ENCODE data around the gene ATM. TPM values are rescaled to one million over a fixed set of nuclear protein-coding genes. Genes with fewer than 3 reads are reported as not detected.
A peak's percentile ranks its signal among the peaks of the same experiment; 100 is the strongest.
"Not testable (repeated sequence)": the region's sequence is repeated elsewhere in the genome, so short reads cannot be mapped to it uniquely, and the experiment has no call there.

The ATM gene
- total RNA-seq, 2 donors from 2014 or later, result 36.4 to 81.3 TPM

- peak overlapping the region; percentile 95 to 96 for H3K27ac Mint-ChIP-seq
- no peak for DNase-seq (ENCODE audit: low spot score in 2 of 2)
- ATAC-seq, result peak; percentile 40 to 48
- H3K9me3 Mint-ChIP-seq, result no peaks in the 10 kb centered on the region
- H3K36me3 Mint-ChIP-seq, result peaks cover 15 to 17% of the 10 kb centered on the region in 2 donors
These were observed 14.2 kb downstream of the ATM start for GRCh38 chr11:108237058-108237481.

- no peak for DNase-seq (ENCODE audit: low spot score in 2 of 2)
- no peaks in the 10 kb centered on the region for H3K9me3 Mint-ChIP-seq
- H3K27ac Mint-ChIP-seq, result peak overlapping the region in 1 of 2 donors; percentile 81
- peaks cover 12 to 14% of the 10 kb centered on the region in 2 donors for H3K36me3 Mint-ChIP-seq
- no peak for ATAC-seq
These were observed 16.2 kb downstream of the ATM start for GRCh38 chr11:108239076-108239475.

- Mint-ChIP-seq H3K27ac (peak overlapping the region; percentile 82 to 85), H3K9me3 (no peaks in the 10 kb centered on the region), H3K36me3 (peaks cover 10 to 14% of the 10 kb centered on the region in 2 donors)
- DNase-seq (ENCODE audit: low spot score in 2 of 2) (no peak), ATAC-seq (peak; percentile 72 to 82)
These were observed 18.6 kb downstream of the ATM start for GRCh38 chr11:108241330-108242037.

GRCh38 chr11:108242422-108242821 lies 19.6 kb downstream of the ATM start:
- H3K27ac Mint-ChIP-seq, result peak overlapping the region; percentile 82 to 85
- peaks cover 10 to 14% of the 10 kb centered on the region in 2 donors for H3K36me3 Mint-ChIP-seq
- H3K9me3 Mint-ChIP-seq, result no peaks in the 10 kb centered on the region
- ATAC-seq, result peak in 1 of 2 donors; percentile 23
- DNase-seq (ENCODE audit: low spot score in 2 of 2), result no peak

- DNase-seq (ENCODE audit: low spot score in 2 of 2) (no peak), ATAC-seq (no peak)
- H3K27ac Mint-ChIP-seq, result no peak overlapping the region
- H3K9me3 Mint-ChIP-seq, result no peaks in the 10 kb centered on the region
- H3K36me3 Mint-ChIP-seq, result peaks cover 5 to 17% of the 10 kb centered on the region in 2 donors
These were observed 23.4 kb downstream of the ATM start for GRCh38 chr11:108246308-108246707.

- H3K36me3 Mint-ChIP-seq, result peaks cover 5 to 17% of the 10 kb centered on the region in 2 donors
- H3K9me3 Mint-ChIP-seq, result no peaks in the 10 kb centered on the region
- DNase-seq (ENCODE audit: low spot score in 2 of 2) (no peak), ATAC-seq (no peak)
- H3K27ac Mint-ChIP-seq, result no peak overlapping the region
These were observed 24.0 kb downstream of the ATM start for GRCh38 chr11:108246885-108247284.

- Mint-ChIP-seq H3K27ac (no peak overlapping the region), H3K9me3 (no peaks in the 10 kb centered on the region), H3K36me3 (peaks cover 0 to 10% of the 10 kb centered on the region in 2 donors)
- DNase-seq (ENCODE audit: low spot score in 2 of 2) (no peak), ATAC-seq (peak in 1 of 2 donors; percentile 45)
These were observed 30.3 kb downstream of the ATM start for GRCh38 chr11:108253176-108253575.

- peak overlapping the region in 1 of 2 donors; percentile 7 for H3K27ac Mint-ChIP-seq
- peaks cover 19 to 35% of the 10 kb centered on the region in 2 donors for H3K36me3 Mint-ChIP-seq
- DNase-seq (ENCODE audit: low spot score in 2 of 2) (no peak), ATAC-seq (peak in 1 of 2 donors; percentile 48)
- peaks cover 10 to 12% of the 10 kb centered on the region in 2 donors for H3K9me3 Mint-ChIP-seq
These were observed 46.7 kb downstream of the ATM start for GRCh38 chr11:108269583-108269982.

GRCh38 chr11:108276985-108277616 lies 54.2 kb downstream of the ATM start:
- H3K27ac Mint-ChIP-seq; ATAC-seq; DNase-seq (ENCODE audit: low spot score in 2 of 2): not testable (repeated sequence)
- H3K9me3 Mint-ChIP-seq, result peaks cover 15 to 27% of the 10 kb centered on the region in 2 donors
- peaks cover 39 to 50% of the 10 kb centered on the region in 2 donors for H3K36me3 Mint-ChIP-seq

GRCh38 chr11:108278546-108278945 lies 55.7 kb downstream of the ATM start:
- no peak for DNase-seq (ENCODE audit: low spot score in 2 of 2)
- H3K27ac Mint-ChIP-seq, result peak overlapping the region in 1 of 2 donors; percentile 80
- peaks cover 13 to 25% of the 10 kb centered on the region in 2 donors for H3K9me3 Mint-ChIP-seq
- ATAC-seq, result peak in 1 of 2 donors; percentile 71
- H3K36me3 Mint-ChIP-seq, result peaks cover 36 to 46% of the 10 kb centered on the region in 2 donors

- peaks cover 32 to 42% of the 10 kb centered on the region in 2 donors for H3K36me3 Mint-ChIP-seq
- no peak for ATAC-seq
- peak overlapping the region in 1 of 2 donors; percentile 80 for H3K27ac Mint-ChIP-seq
These were observed 56.1 kb downstream of the ATM start for GRCh38 chr11:108278954-108279353.

GRCh38 chr11:108286370-108286769 lies 63.5 kb downstream of the ATM start:
- DNase-seq (ENCODE audit: low spot score in 2 of 2), result no peak
- no peaks in the 10 kb centered on the region for H3K9me3 Mint-ChIP-seq
- H3K27ac Mint-ChIP-seq, result peak overlapping the region in 1 of 2 donors; percentile 44
- H3K36me3 Mint-ChIP-seq, result peaks cover 0 to 19% of the 10 kb centered on the region in 2 donors
- ATAC-seq, result peak in 1 of 2 donors; percentile 98

More at GRCh38 chr11:108278954-108279353, 56.1 kb downstream of the ATM start:
- no peak for DNase-seq (ENCODE audit: low spot score in 2 of 2)
- H3K9me3 Mint-ChIP-seq, result peaks cover 12 to 21% of the 10 kb centered on the region in 2 donors

GRCh38 chr11:108286956-108287355 lies 64.1 kb downstream of the ATM start:
- H3K9me3 Mint-ChIP-seq, result no peaks in the 10 kb centered on the region
- H3K27ac Mint-ChIP-seq, result peak overlapping the region in 1 of 2 donors; percentile 44
- ATAC-seq (no peak), DNase-seq (ENCODE audit: low spot score in 2 of 2) (no peak)
- H3K36me3 Mint-ChIP-seq, result peaks cover 0 to 19% of the 10 kb centered on the region in 2 donors

- H3K27ac Mint-ChIP-seq; DNase-seq (ENCODE audit: low spot score in 2 of 2); H3K9me3 Mint-ChIP-seq; ATAC-seq: not testable (repeated sequence)
- peaks cover 0 to 19% of the 10 kb centered on the region in 2 donors for H3K36me3 Mint-ChIP-seq
These were observed 66.2 kb downstream of the ATM start for GRCh38 chr11:108289066-108289465.

GRCh38 chr11:108289699-108290098 lies 66.8 kb downstream of the ATM start:
- DNase-seq (ENCODE audit: low spot score in 2 of 2) (no peak), ATAC-seq (no peak)
- Mint-ChIP-seq H3K9me3 (no peaks in the 10 kb centered on the region), H3K27ac (peak overlapping the region in 1 of 2 donors; percentile 68), H3K36me3 (peaks cover 0 to 12% of the 10 kb centered on the region in 2 donors)

- H3K9me3 Mint-ChIP-seq, result no peaks in the 10 kb centered on the region
- H3K27ac Mint-ChIP-seq, result no peak overlapping the region
- peaks cover 0 to 6% of the 10 kb centered on the region in 2 donors for H3K36me3 Mint-ChIP-seq
- DNase-seq (ENCODE audit: low spot score in 2 of 2) (no peak), ATAC-seq (no peak)
These were observed 70.4 kb downstream of the ATM start for GRCh38 chr11:108293229-108293628.

- Mint-ChIP-seq H3K36me3 (peaks cover 0 to 23% of the 10 kb centered on the region in 2 donors), H3K9me3 (no peaks in the 10 kb centered on the region), H3K27ac (no peak overlapping the region)
- ATAC-seq (peak; percentile 95 to 97), DNase-seq (ENCODE audit: low spot score in 2 of 2) (no peak)
These were observed 79.4 kb downstream of the ATM start for GRCh38 chr11:108302121-108302785.

Data from activated naive CD4-positive, alpha-beta T cell treated with anti-CD3 and anti-CD28 coated beads, Interleukin-2, amount 50 U/mL, for 72 hours (primary cell).